ENCODE data around the gene RPS3. TPM values are rescaled to one million over a fixed set of nuclear protein-coding genes. Genes with fewer than 3 reads are reported as not detected.

The RPS3 gene
- total and polyA plus RNA-seq, 9 of the 15 experiments (the other 6 are each of a cell fraction or from before 2014, with no cell fraction given): 2,700 to 5,771 (median 3,679) TPM

GRCh38 chr11:75355051-75355450 lies 44.3 kb upstream of the RPS3 start:
- H3K27ac ChIP-seq (ENCODE audit: extremely low read depth, low read depth, low read length): no peak overlapping the region
- no peak overlapping the region for H3K4me3 ChIP-seq
- H3K9me1 ChIP-seq (ENCODE audit: control insufficient read depth, insufficient read depth, low read length): no peaks in the 10 kb centered on the region
- no peak overlapping the region for H2AFZ ChIP-seq (ENCODE audit: low read depth, low read length)
- WGBS (ENCODE audit: insufficient coverage, low coverage, missing lambda C conversion rate): 63% methylated on average over 10 of the region's 10 CpGs
- TF ChIP-seq ZNF79 (CRISPR knock-in tag; IDR thresholded peaks at IDR 0.05; ENCODE audit: low read depth) (no peak), ATF3 (IDR thresholded peaks at IDR 0.05) (0 out of 2 replicates have a peak, but pooled peaks have one; percentile 7), ATF3 (CRISPR knock-in tag; conservative IDR thresholded peaks at IDR 0.05) (no peak), BRCA1 (IDR thresholded peaks at IDR 0.05) (no peak), BRCA1 (CRISPR knock-in tag; IDR thresholded peaks at IDR 0.05) (no peak)
- ChIA-PET CTCF (ENCODE audit: low intra/inter-chr PET ratio) (no interaction called here), POLR2A (no interaction called here)
- in situ Hi-C loops (cut with MboI): no loop called here
- no TSS peak for BruUV-seq (replicated peaks)
- H3K79me2 ChIP-seq (ENCODE audit: control insufficient read depth, insufficient read depth, low read length): peaks cover 14% of the 10 kb centered on the region
- intact Hi-C loops (cut with micrococcal nuclease): no loop called here
- H3K4me1 ChIP-seq (replicated peaks in 1 of 2; ENCODE audit: control insufficient read depth in 2 of 2, insufficient read depth in 2 of 2, low read length in 2 of 2): peaks cover 15 to 28% of the 10 kb centered on the region in 2 experiments; a peak in 4 of 5 replicates
- H3K9me3 ChIP-seq (replicated peaks; ENCODE audit: control insufficient read depth, insufficient read depth, low read depth, low read length): no peaks in the 10 kb centered on the region
- no peak for ATAC-seq
- no peak for FAIRE-seq
- H3K4me2 ChIP-seq (ENCODE audit: insufficient read depth, low read length): no peak overlapping the region
- peak in 1 of 4 experiments; percentile 5 for DNase-seq (ENCODE audit: extremely low read depth in 1 of 4, low spot score in 3 of 4)
- no peaks in the 10 kb centered on the region for H3K36me3 ChIP-seq (ENCODE audit: control insufficient read depth, insufficient read depth, low read length)
- H3K9ac ChIP-seq (ENCODE audit: insufficient read depth in 1 of 2, low read depth in 2 of 2, low read length in 2 of 2): no peak overlapping the region
- H4K20me1 ChIP-seq (replicated peaks; ENCODE audit: control insufficient read depth, insufficient read depth, low read length): no peaks in the 10 kb centered on the region; the same call in 1 of the 2 replicates
- no peaks in the 10 kb centered on the region for H3K27me3 ChIP-seq (ENCODE audit: control insufficient read depth in 2 of 2, insufficient read depth in 2 of 2, low read length in 2 of 2)

- Histone ChIP-seq H3K9me3 (replicated peaks; ENCODE audit: control insufficient read depth, insufficient read depth, low read depth, low read length) (no peaks in the 10 kb centered on the region), H3K27ac (ENCODE audit: extremely low read depth, low read depth, low read length) (no peak overlapping the region), H3K36me3 (ENCODE audit: control insufficient read depth, insufficient read depth, low read length) (no peaks in the 10 kb centered on the region), H2AFZ (ENCODE audit: low read depth, low read length) (no peak overlapping the region), H3K79me2 (ENCODE audit: control insufficient read depth, insufficient read depth, low read length) (no peaks in the 10 kb centered on the region; the same call in 2 of the 3 replicates), H3K4me3 (no peak overlapping the region), H3K4me1 (replicated peaks in 1 of 2; ENCODE audit: control insufficient read depth in 2 of 2, insufficient read depth in 2 of 2, low read length in 2 of 2) (peaks cover 7 to 13% of the 10 kb centered on the region in 2 experiments; a peak in 4 of 5 replicates), H3K27me3 (ENCODE audit: control insufficient read depth in 2 of 2, insufficient read depth in 2 of 2, low read length in 2 of 2) (no peaks in the 10 kb centered on the region), H3K4me2 (ENCODE audit: insufficient read depth, low read length) (no peak overlapping the region), H3K9me1 (ENCODE audit: control insufficient read depth, insufficient read depth, low read length) (no peaks in the 10 kb centered on the region), H4K20me1 (replicated peaks; ENCODE audit: control insufficient read depth, insufficient read depth, low read length) (no peaks in the 10 kb centered on the region), H3K9ac (ENCODE audit: insufficient read depth in 1 of 2, low read depth in 2 of 2, low read length in 2 of 2) (no peak overlapping the region)
- in situ Hi-C loops (cut with MboI) (no loop called here), intact Hi-C loops (cut with micrococcal nuclease) (no loop called here)
- no TSS peak for BruUV-seq (replicated peaks)
- no peak for DNase-seq (ENCODE audit: extremely low read depth in 1 of 4, low spot score in 3 of 4)
- ChIA-PET POLR2A (interaction anchor here (0.7 to 1.1 kb wide), 4 partner anchors 9 to 26 kb away, joined by 3 to 5 read pairs (median 4); no protein-coding TSS in a partner anchor), CTCF (ENCODE audit: low intra/inter-chr PET ratio) (no interaction called here)
- FAIRE-seq: no peak
- ATAC-seq: no peak
- WGBS (ENCODE audit: insufficient coverage, low coverage, missing lambda C conversion rate): 72% methylated on average over 2 of the region's 2 CpGs
- TF ChIP-seq CBX3 (IDR thresholded peaks at IDR 0.05; ENCODE audit: borderline replicate concordance in 1 of 2, low read length in 2 of 2) (no peak), MYC (IDR thresholded peaks at IDR 0.05; ENCODE audit: low read depth, low read length) (no peak), MYC (CRISPR knock-in tag; IDR thresholded peaks at IDR 0.05; ENCODE audit: borderline replicate concordance, low read depth) (no peak), NCOA2 (IDR thresholded peaks at IDR 0.05; ENCODE audit: partially characterized antibody in 2 of 2) (no peak), SAP30 (IDR thresholded peaks at IDR 0.05; ENCODE audit: borderline replicate concordance, insufficient read depth, low read depth, low read length, poor library complexity, severe bottlenecking) (no peak), ATF2 (CRISPR knock-in tag; IDR thresholded peaks at IDR 0.05) (no peak), BRF1 (IDR thresholded peaks at IDR 0.05; ENCODE audit: borderline replicate concordance, extremely low read depth, insufficient read length) (no peak), TRIM24 (IDR thresholded peaks at IDR 0.05) (no peak), HDAC1 (IDR thresholded peaks at IDR 0.05) (no peak)
These were observed 42.7 kb upstream of the RPS3 start for GRCh38 chr11:75356613-75357012.

All from K562 (cell line).